H9 (cell line): ENCODE results near the gene ARID1A. TPM values are rescaled to one million over a fixed set of nuclear protein-coding genes. Genes with fewer than 3 reads are reported as not detected.
A peak's percentile ranks its signal among the peaks of the same experiment; 100 is the strongest.

Experiments
- DNase-seq: peaks from one replicate; pipeline ENCODE4 v3.0.0-alpha.2; 2017
- H2AFZ ChIP-seq: one replicate; pipeline ENCODE4 v1.6.1; 2013; ENCODE audit warnings: mild to moderate bottlenecking, low read length, control low read depth, moderate library complexity
- H2AK5ac ChIP-seq: 2 replicates; pipeline ENCODE4 v1.6.1; 2013; ENCODE audit warnings: low read length, control low read depth, mixed read lengths; ENCODE audit not compliant: insufficient read length
- H2BK120ac ChIP-seq: one replicate; pipeline ENCODE4 v1.6.1; 2013; ENCODE audit warnings: low read depth, mild to moderate bottlenecking, low read length, control low read depth, inconsistent platforms; ENCODE audit not compliant: poor library complexity, severe bottlenecking
- H2BK12ac ChIP-seq: 2 replicates; pipeline ENCODE4 v1.6.1; 2013; ENCODE audit warnings: low read length, control low read depth, mixed read lengths, low read depth; ENCODE audit not compliant: insufficient read length
- H2BK15ac ChIP-seq: 2 replicates; pipeline ENCODE4 v1.6.1; 2013; ENCODE audit warnings: low read depth, low read length, control low read depth
- H2BK20ac ChIP-seq: one replicate; pipeline ENCODE4 v1.6.1; 2013; ENCODE audit warnings: low read depth, mild to moderate bottlenecking, low read length, control low read depth, inconsistent platforms; ENCODE audit not compliant: poor library complexity, severe bottlenecking
- H2BK5ac ChIP-seq: 2 replicates; pipeline ENCODE4 v1.6.1; 2013; ENCODE audit warnings: low read length, control low read depth, mixed read lengths; ENCODE audit not compliant: insufficient read length
- H3K14ac ChIP-seq: 2 replicates; pipeline ENCODE4 v1.6.1; 2013; ENCODE audit warnings: low read length, control low read depth; ENCODE audit not compliant: insufficient read depth
- H3K18ac ChIP-seq: 2 replicates; pipeline ENCODE4 v1.6.1; 2013; ENCODE audit warnings: low read depth, mild to moderate bottlenecking, mixed read lengths, low read length, control low read depth; ENCODE audit not compliant: insufficient read length
- H3K23ac ChIP-seq: 2 replicates; pipeline ENCODE4 v1.6.1; 2013; ENCODE audit warnings: low read length, control low read depth, mixed read lengths, low read depth; ENCODE audit not compliant: insufficient read length
- H3K23me2 ChIP-seq: 2 replicates; pipeline ENCODE4 v1.6.1; 2013; ENCODE audit warnings: low read depth, mild to moderate bottlenecking, mixed read lengths, low read length, control low read depth; ENCODE audit not compliant: insufficient read length, poor library complexity, severe bottlenecking
- H3K27ac ChIP-seq: 2 replicates; pipeline ENCODE4 v1.5.1; 2013; ENCODE audit warnings: low read length, control low read depth, mixed read lengths, low read depth; ENCODE audit not compliant: insufficient read length
- H3K27me3 ChIP-seq: 2 replicates; pipeline ENCODE4 v1.6.1; 2013; ENCODE audit warnings: low read length, control low read depth, inconsistent platforms; ENCODE audit not compliant: insufficient read depth
- H3K4ac ChIP-seq: 2 replicates; pipeline ENCODE4 v1.6.1; 2013; ENCODE audit warnings: low read depth, mild to moderate bottlenecking, control low read depth, inconsistent platforms, low read length, moderate library complexity
- H3K4me1 ChIP-seq: 2 replicates; pipeline ENCODE4 v1.6.1; 2013; ENCODE audit warnings: low read length, control low read depth, inconsistent platforms; ENCODE audit not compliant: insufficient read depth
- H3K4me2 ChIP-seq: 2 replicates; pipeline ENCODE4 v1.6.1; 2013; ENCODE audit warnings: low read length, control low read depth, mixed read lengths; ENCODE audit not compliant: insufficient read length, insufficient read depth
- H3K56ac ChIP-seq: 2 replicates; pipeline ENCODE4 v1.6.1; 2013; ENCODE audit warnings: low read depth, mild to moderate bottlenecking, mixed read lengths, low read length, control low read depth; ENCODE audit not compliant: insufficient read length
- H3K79me1 ChIP-seq: 2 replicates; pipeline ENCODE4 v1.6.1; 2013; ENCODE audit warnings: low read depth, mild to moderate bottlenecking, moderate library complexity, low read length, control low read depth, inconsistent platforms; ENCODE audit not compliant: insufficient read depth, poor library complexity, severe bottlenecking
- H3K79me2 ChIP-seq: 2 replicates; pipeline ENCODE4 v1.6.1; 2013; ENCODE audit warnings: low read length, control low read depth, inconsistent platforms; ENCODE audit not compliant: insufficient read depth
- H3K9ac ChIP-seq: 2 replicates; pipeline ENCODE4 v1.6.1; 2013; ENCODE audit warnings: low read length, control low read depth, mixed read lengths; ENCODE audit not compliant: insufficient read length; ENCODE audit errors: extremely low read depth
- H3K9me3 ChIP-seq: one replicate; pipeline ENCODE4 v1.6.1; 2013; ENCODE audit warnings: low read depth, low read length, inconsistent platforms; ENCODE audit not compliant: control insufficient read depth
- H3T11ph ChIP-seq: one replicate; pipeline ENCODE4 v1.6.1; 2013; ENCODE audit warnings: mild to moderate bottlenecking, low read length, control low read depth, inconsistent platforms
- H4K20me1 ChIP-seq: one replicate; pipeline ENCODE4 v1.6.1; 2013; ENCODE audit not compliant: control insufficient read depth, insufficient read length, insufficient read depth
- H4K5ac ChIP-seq: 2 replicates; pipeline ENCODE4 v1.6.1; 2013; ENCODE audit warnings: low read depth, mild to moderate bottlenecking, mixed read lengths, low read length, control low read depth; ENCODE audit not compliant: insufficient read length
- H4K8ac ChIP-seq: replicated peaks from 2 replicates; pipeline ENCODE4 v1.6.1; 2013; ENCODE audit warnings: low read length, control low read depth, mixed read lengths, low read depth; ENCODE audit not compliant: insufficient read length
- H4K91ac ChIP-seq: 2 replicates; pipeline ENCODE4 v1.6.1; 2013; ENCODE audit warnings: low read depth, mild to moderate bottlenecking, moderate library complexity, mixed read lengths, low read length, control low read depth; ENCODE audit not compliant: insufficient read length
- H3K27ac Mint-ChIP-seq, 3 experiments: 2 replicates in 2 of 3; 3 replicates in 1 of 3; pipeline ENCODE4 v1.8.0; 2020 to 2021; ENCODE audit warnings: mixed read lengths in 3 of 3, mild to moderate bottlenecking in 1 of 3, moderate library complexity in 1 of 3
- H3K27me3 Mint-ChIP-seq: 2 replicates; pipeline ENCODE4 v1.8.0; 2021; ENCODE audit warnings: low read depth, mild to moderate bottlenecking, moderate library complexity, mixed read lengths
- H3K36me3 Mint-ChIP-seq, 3 experiments: 2 replicates in 2 of 3; 3 replicates in 1 of 3; pipeline ENCODE4 v1.8.0; 2020 to 2021; ENCODE audit warnings: low read depth in 3 of 3, mixed read lengths in 3 of 3; ENCODE audit not compliant: insufficient read depth in 1 of 3
- H3K4me1 Mint-ChIP-seq, 2 experiments: 2 replicates each; pipeline ENCODE4 v1.8.0; 2020; ENCODE audit warnings: mixed read lengths in 2 of 2
- H3K4me3 Mint-ChIP-seq, 2 experiments: 2 replicates in 1 of 2; 3 replicates in 1 of 2; pipeline ENCODE4 v1.8.0; 2020 to 2021; ENCODE audit warnings: mild to moderate bottlenecking in 2 of 2, mixed read lengths in 2 of 2, moderate library complexity in 1 of 2
- H3K9me3 Mint-ChIP-seq, 2 experiments: 2 replicates in 1 of 2; 3 replicates in 1 of 2; pipeline ENCODE4 v1.8.0; 2020; ENCODE audit warnings: mild to moderate bottlenecking in 2 of 2, mixed read lengths in 2 of 2, moderate library complexity in 1 of 2
- CTCF ChIP-seq: fragments of 200-600 bp; sonication (generic); conservative IDR thresholded peaks from 3 replicates; pipeline ENCODE4 v1.8.0; 2021; ENCODE audit warnings: antibody characterized with exemption, mild to moderate bottlenecking
- WGBS: extraction: QIAGEN DNeasy Blood & Tissue Kit; methylation state at CpG from one replicate; pipeline ENCODE4 v1.1.7; 2013; ENCODE audit warnings: missing lambda C conversion rate, low lambda C conversion rate, mixed read lengths; ENCODE audit not compliant: insufficient read length; ENCODE audit errors: extremely low coverage; 5-methylcytosine and 5-hydroxymethylcytosine counted together
- total RNA-seq: library from RNA; stranded (reverse); gene quantifications from 2 replicates; pipeline ENCODE4 v1.2.1, GENCODE V29; 2021

Gene ARID1A
- total RNA-seq, 1 experiment from 2014 or later, result 147 TPM

GRCh38 chr1:26771285-26771642 is 75.4 kb downstream of the ARID1A start:
- Histone ChIP-seq H2AK5ac (no peak overlapping the region), H3K23ac (no peak overlapping the region), H3K79me2 (no peaks in the 10 kb centered on the region), H2BK15ac (no peak overlapping the region), H2BK20ac (no peak overlapping the region), H3K4me1 (no peaks in the 10 kb centered on the region), H3K27me3 (no peaks in the 10 kb centered on the region), H3K79me1 (no peaks in the 10 kb centered on the region), H3K14ac (no peak overlapping the region), H2BK12ac (no peak overlapping the region), H3K4me2 (no peak overlapping the region), H2BK5ac (no peak overlapping the region), H4K20me1 (no peaks in the 10 kb centered on the region), H2BK120ac (no peak overlapping the region), H4K91ac (no peak overlapping the region), H4K5ac (no peak overlapping the region), H3K56ac (no peak overlapping the region), H3K23me2 (no peaks in the 10 kb centered on the region), H3K9me3 (no peaks in the 10 kb centered on the region), H3K18ac (no peak overlapping the region), H3K9ac (no peak overlapping the region), H2AFZ (no peak overlapping the region), H3T11ph (no peak overlapping the region), H3K4ac (no peak overlapping the region), H4K8ac (no peak overlapping the region), H3K27ac (no peak overlapping the region)
- no peaks in the 10 kb centered on the region for H3K4me1 Mint-ChIP-seq
- WGBS, result no CpG with 5 or more reads among the region's 3 CpGs
- no peak for TF ChIP-seq CTCF
- no peak overlapping the region; a peak in 1 of 5 replicates for H3K4me3 Mint-ChIP-seq
- H3K27me3 Mint-ChIP-seq, result no peaks in the 10 kb centered on the region; the same call in 1 of the 2 replicates
- DNase-seq, result no peak
- no peaks in the 10 kb centered on the region for H3K9me3 Mint-ChIP-seq
- peaks cover 81 to 99% (median 98%) of the 10 kb centered on the region in 3 experiments; a peak in 6 of 7 replicates for H3K36me3 Mint-ChIP-seq
- peak overlapping the region in 1 of 3 experiments; percentile 73; a peak in 2 of 7 replicates for H3K27ac Mint-ChIP-seq
